Measurements from ENCODE around the gene EEF1A1.

GRCh38 chr6:73487473-73487872 lies 33.4 kb downstream of the EEF1A1 start:
- TF ChIP-seq EGR1 (IDR thresholded peaks at IDR 0.05; ENCODE audit: borderline replicate concordance, low read depth, low read length) (no peak), EP300 (IDR thresholded peaks at IDR 0.05; ENCODE audit: borderline replicate concordance in 1 of 2, low read depth in 2 of 2, low read length in 2 of 2) (no peak), POLR2A (IDR thresholded peaks at IDR 0.05; ENCODE audit: control extremely low read depth in 1 of 2, low read depth in 2 of 2, low read length in 2 of 2) (no peak), POLR2AphosphoS5 (IDR thresholded peaks at IDR 0.05; ENCODE audit: low read depth, low read length) (no peak), YY1 (IDR thresholded peaks at IDR 0.05; ENCODE audit: low read depth, low read length) (no peak), HDAC2 (IDR thresholded peaks at IDR 0.05; ENCODE audit: borderline replicate concordance in 1 of 2, low read depth in 2 of 2, low read length in 2 of 2) (no peak), RBBP5 (IDR thresholded peaks at IDR 0.05; ENCODE audit: borderline replicate concordance, low read depth, low read length) (no peak), ATF3 (IDR thresholded peaks at IDR 0.05; ENCODE audit: insufficient read depth, low read depth, low read length) (no peak), SP4 (IDR thresholded peaks at IDR 0.05; ENCODE audit: low read length) (no peak), RFX5 (IDR thresholded peaks at IDR 0.05; ENCODE audit: borderline replicate concordance, low read depth, low read length) (no peak), TBP (IDR thresholded peaks at IDR 0.05; ENCODE audit: low read depth, low read length) (no peak)
- TF ChIP-seq, protein P1, sequence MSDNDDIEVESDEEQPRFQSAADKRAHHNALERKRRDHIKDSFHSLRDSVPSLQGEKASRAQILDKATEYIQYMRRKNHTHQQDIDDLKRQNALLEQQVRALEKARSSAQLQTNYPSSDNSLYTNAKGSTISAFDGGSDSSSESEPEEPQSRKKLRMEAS (IDR thresholded peaks at IDR 0.05): no peak
- TF ChIP-seq, protein P2, sequence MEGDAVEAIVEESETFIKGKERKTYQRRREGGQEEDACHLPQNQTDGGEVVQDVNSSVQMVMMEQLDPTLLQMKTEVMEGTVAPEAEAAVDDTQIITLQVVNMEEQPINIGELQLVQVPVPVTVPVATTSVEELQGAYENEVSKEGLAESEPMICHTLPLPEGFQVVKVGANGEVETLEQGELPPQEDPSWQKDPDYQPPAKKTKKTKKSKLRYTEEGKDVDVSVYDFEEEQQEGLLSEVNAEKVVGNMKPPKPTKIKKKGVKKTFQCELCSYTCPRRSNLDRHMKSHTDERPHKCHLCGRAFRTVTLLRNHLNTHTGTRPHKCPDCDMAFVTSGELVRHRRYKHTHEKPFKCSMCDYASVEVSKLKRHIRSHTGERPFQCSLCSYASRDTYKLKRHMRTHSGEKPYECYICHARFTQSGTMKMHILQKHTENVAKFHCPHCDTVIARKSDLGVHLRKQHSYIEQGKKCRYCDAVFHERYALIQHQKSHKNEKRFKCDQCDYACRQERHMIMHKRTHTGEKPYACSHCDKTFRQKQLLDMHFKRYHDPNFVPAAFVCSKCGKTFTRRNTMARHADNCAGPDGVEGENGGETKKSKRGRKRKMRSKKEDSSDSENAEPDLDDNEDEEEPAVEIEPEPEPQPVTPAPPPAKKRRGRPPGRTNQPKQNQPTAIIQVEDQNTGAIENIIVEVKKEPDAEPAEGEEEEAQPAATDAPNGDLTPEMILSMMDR (IDR thresholded peaks at IDR 0.05; ENCODE audit: control extremely low read depth in 1 of 3, insufficient read depth in 1 of 3, low read depth in 1 of 3, low read length in 3 of 3): no peak
